Astrocyte of the spinal cord (primary cell): ENCODE measurements around the gene TPST2.

Experiments
- DNase-seq: peaks from one replicate; pipeline ENCODE4 v3.0.0; 2011; ENCODE audit warnings: low read depth, low spot score
- H3K4me3 ChIP-seq: 2 replicates; pipeline ENCODE4 v1.5.1; 2011; ENCODE audit warnings: low read depth, mild to moderate bottlenecking, low read length, moderate library complexity
- in situ Hi-C: cut with HindIII; loops from 2 replicates; pipeline ENCODE4 v1.10.0; 2017; ENCODE audit warnings: low sequenced_read_pairs
- TF ChIP-seq, protein P1 (sequence below): IDR thresholded peaks from 2 replicates; pipeline ENCODE4 v1.5.1; 2012; ENCODE audit warnings: low read depth, mild to moderate bottlenecking, low read length, inconsistent platforms

TPST2 gene

GRCh38 chr22:26548303-26548702 lies 41.6 kb downstream of the TPST2 start:
- TF ChIP-seq, protein P1, sequence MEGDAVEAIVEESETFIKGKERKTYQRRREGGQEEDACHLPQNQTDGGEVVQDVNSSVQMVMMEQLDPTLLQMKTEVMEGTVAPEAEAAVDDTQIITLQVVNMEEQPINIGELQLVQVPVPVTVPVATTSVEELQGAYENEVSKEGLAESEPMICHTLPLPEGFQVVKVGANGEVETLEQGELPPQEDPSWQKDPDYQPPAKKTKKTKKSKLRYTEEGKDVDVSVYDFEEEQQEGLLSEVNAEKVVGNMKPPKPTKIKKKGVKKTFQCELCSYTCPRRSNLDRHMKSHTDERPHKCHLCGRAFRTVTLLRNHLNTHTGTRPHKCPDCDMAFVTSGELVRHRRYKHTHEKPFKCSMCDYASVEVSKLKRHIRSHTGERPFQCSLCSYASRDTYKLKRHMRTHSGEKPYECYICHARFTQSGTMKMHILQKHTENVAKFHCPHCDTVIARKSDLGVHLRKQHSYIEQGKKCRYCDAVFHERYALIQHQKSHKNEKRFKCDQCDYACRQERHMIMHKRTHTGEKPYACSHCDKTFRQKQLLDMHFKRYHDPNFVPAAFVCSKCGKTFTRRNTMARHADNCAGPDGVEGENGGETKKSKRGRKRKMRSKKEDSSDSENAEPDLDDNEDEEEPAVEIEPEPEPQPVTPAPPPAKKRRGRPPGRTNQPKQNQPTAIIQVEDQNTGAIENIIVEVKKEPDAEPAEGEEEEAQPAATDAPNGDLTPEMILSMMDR, result no peak
- DNase-seq, result no peak
- in situ Hi-C loops, result no loop called here
- no peak overlapping the region for H3K4me3 ChIP-seq

DNA sequence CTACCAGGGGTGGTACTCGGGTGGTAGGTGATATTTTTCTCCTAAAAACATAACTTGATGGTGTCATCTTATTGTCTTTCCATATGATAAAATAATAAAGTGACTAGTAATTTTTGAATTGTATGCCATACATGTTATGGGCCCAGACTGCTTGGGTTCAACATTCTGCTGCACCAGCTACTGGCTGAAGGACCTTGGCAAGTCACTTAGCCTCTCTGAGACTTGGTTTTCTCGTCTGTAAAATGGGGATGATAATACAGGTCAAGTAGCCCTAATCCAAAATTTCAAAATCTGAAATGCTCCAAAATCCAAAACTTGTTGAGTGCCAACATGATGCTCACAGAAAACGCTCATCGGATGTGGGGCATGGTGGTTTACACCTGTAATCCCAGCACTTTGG lies 42.1 kb downstream of the TPST2 start:
- in situ Hi-C loops, result no loop called here
- TF ChIP-seq, protein P1, result no peak
- no peak overlapping the region for H3K4me3 ChIP-seq
- DNase-seq, result no peak

DNA sequence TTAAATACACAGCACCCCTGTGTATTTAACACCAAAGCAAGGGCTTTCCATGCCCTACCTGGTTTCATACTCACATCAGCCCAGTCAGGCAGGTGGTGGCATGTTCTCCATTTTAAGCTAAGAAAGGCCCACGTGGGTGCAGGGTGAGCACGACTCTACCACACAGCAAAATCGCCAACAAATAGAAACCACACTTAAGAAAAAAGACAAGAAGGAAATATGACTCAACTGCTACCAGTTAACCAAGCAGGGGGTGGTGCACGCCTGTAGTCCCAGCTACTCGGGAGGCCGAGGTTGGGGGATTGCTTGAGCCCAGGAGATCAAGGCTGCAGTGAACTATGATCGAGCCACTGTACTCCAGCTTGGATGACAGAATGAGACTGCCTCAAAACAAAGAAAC lies 42.5 kb downstream of the TPST2 start:
- in situ Hi-C loops, result no loop called here
- no peak for DNase-seq
- TF ChIP-seq, protein P1, result no peak
- no peak overlapping the region for H3K4me3 ChIP-seq

DNA sequence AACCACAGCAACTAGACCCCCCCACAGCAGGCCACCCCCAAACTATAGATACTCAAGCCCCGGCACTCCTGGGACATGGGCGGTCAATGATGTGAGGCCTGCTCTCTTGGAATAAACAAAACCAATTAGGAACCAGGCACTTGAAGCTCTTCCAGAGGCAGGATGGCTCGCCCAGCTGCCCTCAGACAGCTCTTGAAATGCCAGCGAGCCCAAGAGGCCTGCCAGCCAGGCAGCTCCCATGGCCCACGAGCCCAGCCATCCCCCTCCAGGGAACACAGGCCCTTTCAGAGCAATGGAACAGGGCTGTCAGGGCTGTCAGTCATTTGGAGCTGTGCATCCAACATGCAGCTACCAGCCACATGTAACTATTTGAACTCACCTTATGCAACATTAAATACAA lies 43.6 kb downstream of the TPST2 start:
- H3K4me3 ChIP-seq, result no peak overlapping the region
- in situ Hi-C loops, result no loop called here
- TF ChIP-seq, protein P1, result no peak
- DNase-seq, result no peak

- in situ Hi-C loops, result no loop called here
- no peak overlapping the region for H3K4me3 ChIP-seq
- no peak for DNase-seq
- TF ChIP-seq, protein P1, result no peak
Measured at GRCh38 chr22:26545827-26546226, 44.1 kb downstream of the TPST2 start.

DNA sequence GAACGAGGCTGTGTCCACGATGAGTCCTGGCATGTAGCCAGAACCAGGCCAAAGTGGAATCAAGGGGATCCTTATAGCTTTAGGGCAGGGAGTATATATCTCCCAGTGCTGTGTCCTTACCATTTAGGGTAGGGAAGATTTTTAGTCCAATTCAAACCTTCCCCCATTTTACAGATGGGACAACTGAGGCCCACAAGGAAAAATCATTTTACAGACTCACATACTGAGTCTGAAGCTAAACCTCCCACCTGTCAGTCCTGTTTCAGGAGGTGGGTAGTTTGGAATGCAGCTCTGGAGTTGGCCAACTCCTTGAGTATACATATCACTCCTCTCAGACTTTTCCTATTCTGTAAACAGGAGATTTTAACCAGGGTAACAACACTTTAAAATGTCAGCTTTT lies 44.5 kb downstream of the TPST2 start:
- TF ChIP-seq, protein P1, result no peak
- no peak overlapping the region for H3K4me3 ChIP-seq
- in situ Hi-C loops, result no loop called here
- no peak for DNase-seq

DNA sequence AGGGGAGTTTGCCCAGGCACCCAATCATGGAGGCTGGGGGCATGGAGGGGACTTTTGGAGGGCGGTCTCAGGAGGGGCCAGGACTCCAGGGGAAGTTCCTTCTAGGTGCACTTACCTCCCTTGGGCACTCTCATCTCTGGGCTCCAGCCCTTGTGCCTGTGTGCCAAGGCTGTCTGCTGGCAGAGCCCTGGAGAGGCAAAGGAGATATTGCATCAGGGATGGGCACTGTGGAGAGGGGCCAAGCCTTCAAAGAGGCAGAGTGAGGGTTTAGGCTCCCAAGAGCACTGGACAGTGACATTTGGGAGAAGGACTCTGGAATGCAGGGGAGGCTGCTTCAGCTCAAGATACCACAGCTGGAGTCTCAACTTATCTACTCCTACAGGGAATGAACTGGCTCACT lies 45.4 kb downstream of the TPST2 start:
- TF ChIP-seq, protein P1, result no peak
- in situ Hi-C loops, result no loop called here

More for the DNA sequence above, 45.4 kb downstream of the TPST2 start:
- DNase-seq, result no peak
- H3K4me3 ChIP-seq, result no peak overlapping the region
